Activated T-cell treated with anti-CD3 and anti-CD28 coated beads, Interleukin-2, amount 50 U/mL, for 24 hours (primary cell): ENCODE data around the gene AFF3.
"Not testable (repeated sequence)": the region's sequence is repeated elsewhere in the genome, so short reads cannot be mapped to it uniquely, and the experiment has no call there.

Source experiments
- DNase-seq: peaks from one replicate; pipeline ENCODE4 v3.0.0-alpha.2; 2020
- H3K27ac Mint-ChIP-seq: 2 replicates; pipeline ENCODE4 v1.8.0; 2020; ENCODE audit warnings: mild to moderate bottlenecking, mixed read lengths
- H3K27me3 Mint-ChIP-seq: 2 replicates; pipeline ENCODE4 v1.8.0; 2020; ENCODE audit warnings: mixed read lengths
- H3K36me3 Mint-ChIP-seq: 2 replicates; pipeline ENCODE4 v1.8.0; 2020; ENCODE audit warnings: low read depth, mixed read lengths
- H3K4me1 Mint-ChIP-seq: 2 replicates; pipeline ENCODE4 v1.8.0; 2020; ENCODE audit warnings: low read depth, mixed read lengths
- H3K4me3 Mint-ChIP-seq: 2 replicates; pipeline ENCODE4 v1.8.0; 2020; ENCODE audit warnings: mild to moderate bottlenecking, moderate library complexity, mixed read lengths
- H3K9me3 Mint-ChIP-seq: 2 replicates; pipeline ENCODE4 v1.8.0; 2020; ENCODE audit warnings: mixed read lengths

Gene AFF3

DNA sequence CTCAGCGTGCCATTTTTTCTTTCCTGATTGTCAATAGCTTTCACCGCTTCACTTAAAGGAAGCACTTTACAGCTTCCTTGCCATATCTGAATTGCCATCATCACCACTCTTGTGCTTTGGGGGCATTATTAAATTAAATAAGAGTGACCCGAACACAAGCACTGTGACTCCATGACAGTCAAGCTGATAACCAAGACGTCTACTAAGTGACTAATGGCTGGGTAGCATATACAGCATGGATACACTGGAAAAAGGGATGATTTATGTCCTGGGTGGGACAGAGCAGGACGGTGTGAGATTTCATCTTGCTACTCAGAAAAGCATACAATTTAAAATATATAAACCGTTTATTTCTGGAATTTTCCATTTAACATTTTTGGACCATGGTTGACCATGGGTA is 24.3 kb upstream of the AFF3 start:
- no peaks in the 10 kb centered on the region for H3K36me3 Mint-ChIP-seq

DNA sequence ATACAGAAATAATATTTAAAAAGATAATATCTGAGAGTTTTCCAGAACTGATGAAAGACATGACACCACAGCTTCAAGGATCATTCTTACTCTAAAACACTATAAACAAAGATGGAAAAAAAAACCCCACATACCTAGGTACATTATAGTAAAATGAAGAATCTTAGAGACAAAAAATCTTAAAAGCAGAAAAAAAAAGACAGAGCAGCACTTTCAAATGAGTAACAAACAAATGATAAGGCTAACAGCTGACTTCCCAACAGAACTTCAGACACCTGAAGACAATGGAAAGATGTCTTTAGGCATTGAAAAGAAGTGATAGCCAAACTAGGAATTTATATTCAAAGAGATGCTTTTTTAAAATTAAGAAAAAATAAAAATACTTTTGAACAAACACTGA is 21.2 kb upstream of the AFF3 start:
- Mint-ChIP-seq H3K4me1 (no peaks in the 10 kb centered on the region), H3K36me3 (no peaks in the 10 kb centered on the region), H3K27me3 (peaks cover 15% of the 10 kb centered on the region), H3K9me3 (peaks cover 13% of the 10 kb centered on the region), H3K4me3 (no peak overlapping the region), H3K27ac (no peak overlapping the region)
- no peak for DNase-seq

More for the DNA sequence above, 24.3 kb upstream of the AFF3 start:
- H3K4me1 Mint-ChIP-seq: no peaks in the 10 kb centered on the region
- peaks cover 10% of the 10 kb centered on the region for H3K9me3 Mint-ChIP-seq
- H3K27me3 Mint-ChIP-seq: no peaks in the 10 kb centered on the region
- H3K27ac Mint-ChIP-seq: no peak overlapping the region
- H3K4me3 Mint-ChIP-seq: no peak overlapping the region
- DNase-seq: no peak

DNA sequence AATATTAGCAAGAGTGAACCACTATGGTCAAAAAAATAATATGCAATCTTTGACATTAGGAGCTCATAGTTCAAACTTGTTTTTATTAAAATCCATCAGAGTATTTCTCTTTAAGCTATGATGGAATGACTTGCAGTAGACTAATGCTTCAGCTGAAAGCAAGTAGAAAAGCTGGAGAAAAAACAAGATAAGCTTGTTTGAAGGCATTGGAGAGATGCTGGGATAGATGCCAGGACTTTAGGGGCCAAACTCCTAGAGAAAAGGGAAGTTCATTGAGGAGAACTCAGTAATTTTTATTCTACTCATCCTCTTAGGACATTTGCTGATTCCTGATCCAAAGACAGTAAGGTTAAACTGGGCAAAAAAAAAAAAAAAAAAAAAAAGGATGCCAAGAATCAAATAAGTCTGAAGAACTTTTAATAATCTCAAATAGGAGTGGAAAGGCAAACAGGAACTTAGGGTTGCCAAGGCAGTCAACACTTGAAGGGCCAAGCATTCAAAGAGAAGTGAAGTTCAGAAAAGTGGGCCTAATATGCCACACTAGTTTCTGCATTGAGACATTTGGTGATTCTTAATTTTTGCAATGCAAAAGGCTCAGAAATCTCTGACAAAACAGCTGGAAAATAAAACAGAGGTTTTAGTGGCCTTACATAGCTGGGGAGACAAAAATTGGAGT is 19.7 kb upstream of the AFF3 start:
- H3K4me3 Mint-ChIP-seq: no peak overlapping the region
- H3K4me1 Mint-ChIP-seq: no peaks in the 10 kb centered on the region
- H3K9me3 Mint-ChIP-seq: peaks cover 13% of the 10 kb centered on the region
- H3K27ac Mint-ChIP-seq: no peak overlapping the region
- DNase-seq: no peak
- H3K36me3 Mint-ChIP-seq: no peaks in the 10 kb centered on the region
- H3K27me3 Mint-ChIP-seq: peaks cover 23% of the 10 kb centered on the region

DNA sequence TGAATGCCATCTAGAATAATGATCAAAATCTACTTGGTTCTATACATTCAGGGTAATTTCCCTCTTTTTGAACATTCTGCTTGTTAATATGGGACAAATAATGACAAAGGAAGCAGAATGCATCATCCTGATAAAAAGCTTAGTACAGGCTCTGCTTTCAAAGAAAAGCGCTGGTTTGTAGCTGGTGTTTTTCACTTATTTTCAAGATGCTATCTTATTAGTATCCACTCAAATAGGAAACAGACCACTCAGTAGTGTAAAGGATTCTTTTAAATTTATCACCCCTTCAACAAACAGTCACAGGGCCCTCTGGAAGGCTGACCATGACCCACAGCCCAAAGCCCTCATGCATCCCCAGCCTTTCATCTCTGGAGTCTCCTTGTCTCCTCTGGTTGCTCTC is 18.0 kb upstream of the AFF3 start:
- no peak overlapping the region for H3K27ac Mint-ChIP-seq
- H3K9me3 Mint-ChIP-seq: peaks cover 13% of the 10 kb centered on the region
- no peak for DNase-seq
- H3K4me3 Mint-ChIP-seq: no peak overlapping the region
- no peaks in the 10 kb centered on the region for H3K4me1 Mint-ChIP-seq
- H3K27me3 Mint-ChIP-seq: peaks cover 24% of the 10 kb centered on the region
- no peaks in the 10 kb centered on the region for H3K36me3 Mint-ChIP-seq

DNA sequence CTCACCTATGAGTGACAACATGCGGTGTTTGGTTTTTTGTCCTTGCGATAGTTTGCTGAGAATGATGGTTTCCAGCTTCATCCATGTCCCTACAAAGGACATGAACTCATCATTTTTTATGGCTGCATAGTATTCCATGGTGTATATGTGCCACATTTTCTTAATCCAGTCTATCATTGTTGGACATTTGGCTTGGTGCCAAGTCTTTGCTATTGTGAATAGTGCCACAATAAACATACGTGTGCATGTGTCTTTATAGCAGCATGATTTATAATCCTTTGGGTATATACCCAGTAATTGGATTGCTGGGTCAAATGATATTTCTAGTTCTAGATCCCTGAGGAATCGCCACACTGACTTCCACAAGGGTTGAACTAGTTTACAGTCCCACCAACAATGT is 9.4 kb upstream of the AFF3 start:
- not testable (repeated sequence) for DNase-seq

DNA sequence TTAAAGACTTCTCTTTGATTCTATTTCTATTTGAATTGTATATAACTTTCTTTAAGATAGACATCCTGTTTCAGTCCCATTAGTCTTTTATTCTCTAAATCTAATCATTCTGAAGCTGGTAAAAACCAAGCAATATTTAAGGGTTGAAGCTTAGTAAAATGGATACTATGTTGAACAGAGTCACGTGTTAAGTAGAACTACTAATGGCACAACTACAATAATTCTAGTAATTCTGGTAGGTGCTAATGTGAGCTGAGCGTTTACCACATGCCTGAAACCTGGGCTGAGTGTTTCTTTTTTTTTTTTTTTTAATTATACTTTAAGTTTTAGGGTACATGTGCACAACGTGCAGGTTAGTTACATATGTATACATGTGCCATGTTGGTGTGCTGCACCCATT is 8.9 kb upstream of the AFF3 start:
- H3K9me3 Mint-ChIP-seq: peaks cover 2% of the 10 kb centered on the region
- no peak overlapping the region for H3K4me3 Mint-ChIP-seq
- H3K36me3 Mint-ChIP-seq: no peaks in the 10 kb centered on the region
- no peak overlapping the region for H3K27ac Mint-ChIP-seq
- peaks cover 12% of the 10 kb centered on the region for H3K27me3 Mint-ChIP-seq
- H3K4me1 Mint-ChIP-seq: peaks cover 5% of the 10 kb centered on the region
- no peak for DNase-seq

More for the DNA sequence above, 9.4 kb upstream of the AFF3 start:
- not testable (repeated sequence) for H3K4me1 Mint-ChIP-seq, H3K36me3 Mint-ChIP-seq, H3K4me3 Mint-ChIP-seq, H3K9me3 Mint-ChIP-seq, H3K27ac Mint-ChIP-seq
- peaks cover 12% of the 10 kb centered on the region for H3K27me3 Mint-ChIP-seq

DNA sequence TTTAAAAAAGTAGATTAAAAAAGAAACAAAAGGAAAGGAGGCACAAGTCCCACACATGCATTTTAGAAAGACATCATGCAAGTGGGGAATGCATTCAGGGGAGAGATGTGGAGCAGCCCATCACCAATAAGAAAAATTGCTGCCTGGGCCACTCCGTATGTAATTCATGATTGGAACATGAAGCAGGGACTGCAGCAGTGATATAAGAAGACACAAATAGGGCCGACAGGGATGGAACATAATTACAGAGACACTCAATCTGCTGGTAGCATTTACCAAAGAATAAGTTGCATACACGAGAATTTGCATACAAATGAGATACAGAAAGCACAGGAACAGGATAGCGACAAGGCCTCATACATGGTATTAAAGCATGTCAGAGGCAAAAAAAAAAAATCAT is 6.5 kb upstream of the AFF3 start:
- Mint-ChIP-seq H3K4me1 (peaks cover 5% of the 10 kb centered on the region), H3K27me3 (peaks cover under 1% of the 10 kb centered on the region), H3K36me3 (no peaks in the 10 kb centered on the region), H3K27ac (no peak overlapping the region), H3K9me3 (peaks cover 2% of the 10 kb centered on the region), H3K4me3 (no peak overlapping the region)
- no peak for DNase-seq

DNA sequence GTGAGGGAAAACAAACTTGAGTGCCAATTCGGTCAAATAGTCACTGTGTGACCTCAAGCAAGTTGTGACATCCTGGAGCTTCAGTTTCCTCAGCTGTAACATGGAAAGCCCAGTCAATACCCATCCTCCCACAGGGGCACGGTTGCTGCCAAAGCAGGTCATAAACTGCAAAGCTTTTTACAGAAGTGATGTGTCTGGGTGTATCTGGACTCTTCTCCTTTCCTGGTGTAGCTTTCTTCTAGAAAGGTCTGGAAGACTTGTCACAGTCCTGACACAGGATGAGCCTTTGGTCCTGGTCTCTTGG is 4.2 kb upstream of the AFF3 start:
- Mint-ChIP-seq H3K9me3 (no peaks in the 10 kb centered on the region), H3K4me3 (no peak overlapping the region), H3K27ac (no peak overlapping the region), H3K4me1 (peaks cover 25% of the 10 kb centered on the region), H3K36me3 (no peaks in the 10 kb centered on the region), H3K27me3 (peaks cover 8% of the 10 kb centered on the region)
- DNase-seq: no peak

DNA sequence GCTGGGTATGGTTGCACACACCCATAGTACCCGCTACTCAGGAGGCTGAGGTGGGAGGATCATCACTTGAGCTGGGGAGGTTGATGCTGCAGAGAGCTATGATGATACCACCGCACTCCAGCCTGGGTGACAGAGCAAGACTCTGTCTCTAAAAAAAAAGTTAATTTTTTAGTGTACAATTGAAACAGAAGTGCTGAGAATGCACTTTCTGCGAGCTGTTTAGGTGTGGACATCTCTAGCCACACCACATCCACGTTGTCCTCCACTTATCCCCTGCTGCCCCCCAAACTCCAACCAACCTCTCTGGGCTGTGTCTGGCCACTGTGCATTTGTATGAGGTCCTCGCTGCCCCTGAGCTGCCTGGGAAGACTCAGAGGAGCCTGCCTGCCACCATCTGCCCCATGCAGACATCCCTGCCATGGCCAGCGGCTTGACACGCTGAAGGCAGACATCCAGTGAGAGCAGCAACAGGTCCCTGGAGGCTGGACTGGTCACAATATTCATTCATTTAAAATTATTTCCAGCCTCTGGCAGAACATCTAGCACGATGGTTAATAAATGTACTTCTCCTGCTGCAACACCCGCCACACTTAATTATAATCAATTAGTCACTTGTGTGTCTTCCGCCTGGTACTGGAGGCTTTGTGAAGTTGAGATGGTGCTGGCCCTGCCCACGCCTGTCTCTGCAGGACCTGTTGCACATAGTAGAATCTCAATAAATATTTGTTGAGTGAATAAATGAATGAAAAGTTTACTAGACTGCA is 3.7 kb upstream of the AFF3 start:
- no peak overlapping the region for H3K27ac Mint-ChIP-seq
- DNase-seq: no peak
- H3K4me3 Mint-ChIP-seq: no peak overlapping the region
- no peaks in the 10 kb centered on the region for H3K9me3 Mint-ChIP-seq
- H3K27me3 Mint-ChIP-seq: peaks cover 8% of the 10 kb centered on the region
- peaks cover 27% of the 10 kb centered on the region for H3K4me1 Mint-ChIP-seq
- H3K36me3 Mint-ChIP-seq: no peaks in the 10 kb centered on the region

DNA sequence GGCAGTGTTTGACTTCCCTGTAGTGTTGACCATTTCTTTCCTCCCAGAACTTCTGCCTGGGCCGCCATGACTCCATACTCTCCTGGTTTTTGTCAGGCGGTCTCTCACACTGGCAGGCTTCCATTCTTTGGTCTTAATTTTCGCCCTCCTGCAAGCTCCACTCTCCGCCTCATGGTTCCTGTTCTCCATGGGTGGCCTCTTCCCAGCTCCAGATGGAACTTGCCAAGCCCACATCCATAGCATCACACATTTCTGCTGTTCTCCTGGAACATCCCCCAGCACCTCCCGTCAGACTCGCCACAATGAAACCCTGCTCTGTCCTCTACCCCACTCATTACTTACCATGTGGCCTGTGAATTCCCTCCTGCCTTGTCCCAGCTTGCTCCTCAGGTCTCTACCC is 896 bp upstream of the AFF3 start:
- H3K4me1 Mint-ChIP-seq: peaks cover 44% of the 10 kb centered on the region
- no peak for DNase-seq
- H3K27ac Mint-ChIP-seq: peak overlapping the region; percentile 19
- no peaks in the 10 kb centered on the region for H3K36me3 Mint-ChIP-seq
- H3K27me3 Mint-ChIP-seq: peaks cover 8% of the 10 kb centered on the region
- no peaks in the 10 kb centered on the region for H3K9me3 Mint-ChIP-seq
- H3K4me3 Mint-ChIP-seq: no peak overlapping the region

DNA sequence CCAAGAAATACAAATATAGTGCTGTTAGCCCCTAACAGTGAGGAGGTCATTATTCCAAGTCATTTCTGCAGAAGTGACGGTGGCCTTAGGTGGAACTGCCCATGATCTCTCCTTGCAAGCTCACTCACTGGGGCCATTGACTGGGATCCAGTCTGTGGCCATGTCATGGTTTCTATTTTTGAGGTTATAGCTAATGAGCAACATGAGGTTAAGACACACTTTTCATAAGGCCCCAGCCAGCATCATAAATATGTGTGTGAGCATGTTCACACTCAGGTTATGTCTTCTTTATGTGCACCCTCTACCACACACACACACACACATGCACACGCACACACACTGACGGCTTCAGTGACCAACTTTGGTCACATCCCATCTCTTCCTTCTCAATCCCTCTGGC is 484 bp downstream of the AFF3 start:
- DNase-seq: no peak
- no peaks in the 10 kb centered on the region for H3K36me3 Mint-ChIP-seq
- H3K27ac Mint-ChIP-seq: peak overlapping the region; percentile 92
- no peaks in the 10 kb centered on the region for H3K9me3 Mint-ChIP-seq
- peaks cover 8% of the 10 kb centered on the region for H3K27me3 Mint-ChIP-seq
- H3K4me3 Mint-ChIP-seq: peak overlapping the region; percentile 82
- H3K4me1 Mint-ChIP-seq: peaks cover 57% of the 10 kb centered on the region

DNA sequence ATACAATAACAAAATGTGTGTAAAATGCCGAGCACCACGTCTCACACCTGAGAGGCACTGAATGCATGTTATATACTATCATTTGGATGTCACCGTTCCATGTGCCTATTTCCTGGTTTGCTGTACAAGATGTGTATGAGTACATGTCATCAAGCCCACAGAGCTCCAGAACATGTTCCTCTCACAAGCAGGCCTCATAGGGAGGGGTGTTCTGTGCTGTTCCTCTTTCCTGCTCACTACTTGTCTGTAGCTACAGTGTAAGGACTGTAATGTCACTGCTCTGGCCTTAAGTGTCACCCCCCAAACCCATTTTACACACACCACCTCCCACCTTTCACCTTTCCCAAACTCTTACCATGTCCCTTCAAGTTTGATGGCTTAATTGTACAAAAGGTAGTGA is 1.8 kb downstream of the AFF3 start:
- H3K27ac Mint-ChIP-seq: no peak overlapping the region
- DNase-seq: no peak
- no peak overlapping the region for H3K4me3 Mint-ChIP-seq
- H3K27me3 Mint-ChIP-seq: peaks cover 8% of the 10 kb centered on the region
- H3K4me1 Mint-ChIP-seq: peaks cover 57% of the 10 kb centered on the region
- no peaks in the 10 kb centered on the region for H3K36me3 Mint-ChIP-seq
- no peaks in the 10 kb centered on the region for H3K9me3 Mint-ChIP-seq

DNA sequence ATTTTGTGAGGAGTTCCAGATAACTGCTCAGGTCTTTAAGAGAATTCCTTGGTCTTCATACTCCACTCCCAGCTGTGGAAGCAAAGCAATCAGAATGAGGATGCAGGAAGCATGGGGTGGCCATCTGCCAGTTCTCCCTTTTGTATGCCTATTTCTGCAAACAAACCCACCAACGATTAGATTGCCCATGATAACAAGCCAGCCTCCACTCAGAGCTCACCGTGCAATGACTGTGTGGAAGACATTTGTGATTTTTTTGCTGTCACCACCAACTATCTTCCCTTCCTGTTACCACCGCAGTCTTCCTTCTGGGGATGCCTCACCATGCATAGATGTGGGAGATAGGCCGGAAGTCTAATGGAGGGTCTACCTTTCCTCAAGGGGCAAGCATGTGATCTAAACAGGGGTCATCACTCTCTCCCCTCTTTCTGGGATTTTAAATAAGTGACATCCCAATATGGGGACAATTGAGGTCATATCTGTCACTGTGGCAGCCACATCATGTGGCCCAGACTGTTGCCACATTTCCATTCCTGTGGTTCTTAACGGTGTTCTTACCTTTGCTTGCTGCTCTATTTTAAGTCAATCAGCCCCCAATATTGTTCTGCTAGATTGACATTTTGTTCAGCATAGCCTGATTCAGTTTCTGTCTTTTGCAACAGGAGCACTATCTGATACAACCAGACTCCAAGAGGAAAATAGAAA is 4.4 kb downstream of the AFF3 start:
- Mint-ChIP-seq H3K27ac (peak overlapping the region; percentile 1), H3K4me1 (peaks cover 51% of the 10 kb centered on the region), H3K27me3 (no peaks in the 10 kb centered on the region), H3K9me3 (no peaks in the 10 kb centered on the region), H3K36me3 (no peaks in the 10 kb centered on the region), H3K4me3 (no peak overlapping the region)
- no peak for DNase-seq

DNA sequence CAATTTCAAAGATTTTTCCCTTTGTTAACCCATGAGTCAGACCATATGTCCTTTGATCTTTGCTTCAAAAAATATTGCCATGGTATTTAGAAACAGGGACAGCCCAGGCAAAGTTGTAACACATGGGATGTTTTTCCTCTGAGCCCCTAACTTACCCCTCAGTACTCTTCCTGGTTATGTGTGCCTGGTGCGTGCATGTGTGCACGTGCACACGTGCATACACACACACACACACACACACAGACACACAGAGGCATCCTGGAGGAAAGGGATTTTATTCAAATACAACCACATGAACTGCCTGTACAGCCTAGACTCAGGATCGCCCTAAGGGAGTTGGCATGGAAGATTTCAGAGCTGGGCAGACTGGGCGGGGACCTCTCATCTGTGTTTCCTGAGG is 5.1 kb downstream of the AFF3 start:
- no peak overlapping the region for H3K27ac Mint-ChIP-seq
- H3K9me3 Mint-ChIP-seq: no peaks in the 10 kb centered on the region
- no peak for DNase-seq
- H3K27me3 Mint-ChIP-seq: no peaks in the 10 kb centered on the region
- H3K4me3 Mint-ChIP-seq: no peak overlapping the region
- peaks cover 44% of the 10 kb centered on the region for H3K4me1 Mint-ChIP-seq
- no peaks in the 10 kb centered on the region for H3K36me3 Mint-ChIP-seq

DNA sequence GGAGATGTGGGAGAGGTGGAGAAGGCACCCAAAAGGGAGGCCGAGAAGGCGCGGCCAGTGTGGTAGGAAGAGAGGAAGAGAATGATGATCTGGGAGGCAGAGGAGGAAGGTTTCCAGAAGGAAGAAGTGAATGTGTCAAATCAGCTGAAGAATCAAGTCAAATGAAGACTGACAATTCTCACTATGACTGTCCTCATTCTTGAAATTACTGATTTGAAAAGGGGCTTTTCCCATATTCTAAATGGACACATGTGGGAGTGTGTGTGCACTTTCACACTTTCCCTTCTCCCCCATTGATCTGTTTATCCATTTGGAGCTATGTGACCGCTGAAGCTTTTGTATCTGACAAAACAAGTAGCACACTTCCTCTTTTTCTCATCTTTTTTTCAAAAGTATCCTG is 6.1 kb downstream of the AFF3 start:
- H3K27me3 Mint-ChIP-seq: no peaks in the 10 kb centered on the region
- H3K9me3 Mint-ChIP-seq: no peaks in the 10 kb centered on the region
- H3K4me3 Mint-ChIP-seq: no peak overlapping the region
- peaks cover 38% of the 10 kb centered on the region for H3K4me1 Mint-ChIP-seq
- DNase-seq: no peak
- no peaks in the 10 kb centered on the region for H3K36me3 Mint-ChIP-seq
- no peak overlapping the region for H3K27ac Mint-ChIP-seq
